Immature natural killer cell (primary cell): ENCODE data around the gene CXCL3. TPM values are rescaled to one million over a fixed set of nuclear protein-coding genes. Genes with fewer than 3 reads are reported as not detected.

Source experiments
- DNase-seq, 3 donors: peaks; one replicate each; pipeline ENCODE4 v3.0.0; 2022; ENCODE audit warnings: mixed read lengths in 1 of 3
- H3K27ac Mint-ChIP-seq, 6 donors: one replicate each; pipeline ENCODE4 v1.8.0; 2020; ENCODE audit warnings: mixed read lengths in 6 of 6, mild to moderate bottlenecking in 5 of 6, inconsistent platforms in 4 of 6, moderate library complexity in 3 of 6
- H3K27me3 Mint-ChIP-seq, 3 donors: one replicate each; pipeline ENCODE4 v1.8.0; 2020 to 2021; ENCODE audit warnings: low read depth in 3 of 3, mild to moderate bottlenecking in 3 of 3, mixed read lengths in 3 of 3, moderate library complexity in 3 of 3, inconsistent platforms in 1 of 3
- H3K36me3 Mint-ChIP-seq, 3 donors: one replicate each; pipeline ENCODE4 v1.8.0; 2020; ENCODE audit warnings: mixed read lengths in 3 of 3, inconsistent platforms in 2 of 3, mild to moderate bottlenecking in 2 of 3
- H3K4me1 Mint-ChIP-seq, 2 donors: one replicate each; pipeline ENCODE4 v1.8.0; 2020; ENCODE audit warnings: inconsistent platforms in 2 of 2, mild to moderate bottlenecking in 2 of 2, mixed read lengths in 2 of 2, moderate library complexity in 1 of 2
- H3K4me3 Mint-ChIP-seq, 5 donors: one replicate each; pipeline ENCODE4 v1.8.0; 2020; ENCODE audit warnings: mild to moderate bottlenecking in 5 of 5, mixed read lengths in 5 of 5, inconsistent platforms in 3 of 5, moderate library complexity in 3 of 5
- H3K9me3 Mint-ChIP-seq, 6 donors: one replicate each; pipeline ENCODE4 v1.8.0; 2020; ENCODE audit warnings: mild to moderate bottlenecking in 6 of 6, mixed read lengths in 6 of 6, inconsistent platforms in 4 of 6, moderate library complexity in 3 of 6
- polyA plus RNA-seq, 3 donors: library from polyadenylated mRNA; unstranded; fragments of 300-500 nt; fragmentation: Illumina TruSeq; gene quantifications; one replicate each; pipeline ENCODE4 v1.2.3, GENCODE V29; 2021

The CXCL3 gene
- polyA plus RNA-seq, 3 donors from 2014 or later: not detected

DNA sequence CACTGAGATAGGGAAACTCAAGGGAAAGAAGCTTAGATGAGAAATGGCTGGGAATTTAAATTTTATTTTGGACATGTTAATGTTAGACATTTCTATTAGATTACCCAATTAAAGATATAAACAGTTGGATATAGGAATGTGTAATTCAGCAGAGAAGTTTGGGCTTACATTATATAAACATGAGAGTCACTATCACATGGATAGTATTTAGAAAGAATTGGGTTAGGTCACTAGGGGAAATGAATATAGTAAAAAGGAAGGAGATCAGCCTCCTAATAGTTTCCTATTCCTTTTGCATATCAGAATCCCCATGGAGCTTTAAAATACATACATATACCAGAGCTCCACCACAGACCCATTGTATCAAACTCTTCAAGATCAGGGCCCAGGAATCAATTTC is 20.4 kb downstream of the CXCL3 start:
- peaks cover 17 to 20% of the 10 kb centered on the region in 2 donors for H3K4me1 Mint-ChIP-seq
- no peak overlapping the region for H3K4me3 Mint-ChIP-seq
- peaks cover 0 to 7% (median 3%) of the 10 kb centered on the region in 6 donors for H3K9me3 Mint-ChIP-seq
- no peak for DNase-seq
- no peaks in the 10 kb centered on the region for H3K36me3 Mint-ChIP-seq
- H3K27me3 Mint-ChIP-seq: peaks cover 2 to 6% (median 4%) of the 10 kb centered on the region in 3 donors
- H3K27ac Mint-ChIP-seq: no peak overlapping the region

DNA sequence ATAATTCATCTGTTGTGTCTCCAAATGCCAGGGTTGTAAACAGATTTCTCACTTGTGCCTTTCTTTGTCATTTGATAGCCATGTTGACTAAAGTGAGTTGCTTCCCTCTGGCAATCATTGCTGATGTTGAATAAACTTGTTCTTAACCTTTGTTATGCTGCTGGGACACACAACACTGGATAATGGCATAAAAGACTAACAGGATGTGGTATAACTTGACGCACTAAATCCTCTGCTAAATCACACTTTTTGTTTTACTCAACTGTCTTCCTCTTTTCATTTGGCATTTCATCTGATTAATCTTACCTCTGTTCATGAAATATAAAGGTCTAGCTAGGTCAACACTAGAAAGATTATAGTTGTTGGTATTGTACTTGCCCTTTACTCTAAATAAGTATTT is 22.4 kb downstream of the CXCL3 start:
- Mint-ChIP-seq H3K27me3 (peaks cover 2 to 5% (median 4%) of the 10 kb centered on the region in 3 donors), H3K9me3 (peaks cover 0 to 4% (median 2%) of the 10 kb centered on the region in 6 donors), H3K4me1 (peaks cover 17 to 20% of the 10 kb centered on the region in 2 donors), H3K36me3 (no peaks in the 10 kb centered on the region), H3K27ac (no peak overlapping the region), H3K4me3 (no peak overlapping the region)
- DNase-seq: peak in 1 of 3 donors; percentile 7

DNA sequence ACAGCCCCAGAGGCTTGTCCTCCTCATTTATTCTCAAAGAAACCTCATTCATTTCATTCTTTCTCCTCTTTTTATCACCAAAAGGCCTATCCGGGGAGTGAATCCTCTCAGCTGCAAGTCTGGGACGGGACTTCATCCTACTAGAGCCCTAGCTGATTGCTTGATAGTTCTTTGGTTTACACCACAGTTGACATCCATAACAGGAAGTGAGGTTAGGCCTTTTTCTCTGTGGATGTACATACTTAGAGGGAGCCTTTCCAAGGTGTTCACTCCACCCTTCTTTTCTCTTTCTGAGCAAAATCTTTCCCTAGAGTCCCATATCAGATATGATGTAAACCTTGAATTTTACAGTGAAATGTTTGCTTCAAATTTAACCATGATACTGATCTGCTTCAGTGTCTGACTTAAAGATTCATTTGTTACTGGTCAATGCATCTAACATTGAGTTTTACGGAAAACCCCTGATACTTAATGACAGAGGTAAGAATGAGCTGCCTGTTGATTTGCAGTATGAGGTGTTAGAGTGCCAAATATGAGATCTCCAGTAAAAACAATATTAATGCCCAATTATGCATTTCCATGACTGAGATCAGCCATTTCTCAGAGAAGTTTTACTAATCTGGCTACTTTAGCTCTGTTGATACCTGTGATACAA is 23.2 kb downstream of the CXCL3 start:
- H3K36me3 Mint-ChIP-seq: no peaks in the 10 kb centered on the region
- H3K4me1 Mint-ChIP-seq: peaks cover 17 to 20% of the 10 kb centered on the region in 2 donors
- H3K4me3 Mint-ChIP-seq: no peak overlapping the region
- H3K9me3 Mint-ChIP-seq: peaks cover 0 to 10% (median 2%) of the 10 kb centered on the region in 6 donors
- DNase-seq: no peak
- no peak overlapping the region for H3K27ac Mint-ChIP-seq
- peaks cover 2 to 4% (median 4%) of the 10 kb centered on the region in 3 donors for H3K27me3 Mint-ChIP-seq

DNA sequence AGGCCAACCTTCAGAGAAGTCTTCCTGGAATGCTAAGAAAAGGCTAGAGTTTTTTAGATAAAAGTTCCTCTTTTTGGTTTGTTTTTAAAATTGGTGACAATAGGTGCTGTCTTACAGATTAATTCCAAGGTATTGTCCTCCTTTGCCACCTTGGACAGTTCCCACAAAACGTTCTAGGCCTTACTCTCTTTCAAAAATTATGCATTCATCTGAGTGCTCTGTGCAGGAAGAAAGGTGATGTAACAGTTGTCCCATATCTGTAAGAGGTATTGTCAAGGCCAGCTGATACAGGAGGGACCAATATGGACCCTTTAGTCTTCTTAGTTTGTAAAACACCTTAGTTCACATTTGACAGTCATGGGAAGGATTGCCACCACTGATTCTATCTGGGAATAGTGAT is 24.2 kb downstream of the CXCL3 start:
- H3K4me1 Mint-ChIP-seq: peaks cover 17 to 20% of the 10 kb centered on the region in 2 donors
- H3K4me3 Mint-ChIP-seq: no peak overlapping the region
- no peak for DNase-seq
- peaks cover 2 to 4% (median 4%) of the 10 kb centered on the region in 3 donors for H3K27me3 Mint-ChIP-seq
- no peaks in the 10 kb centered on the region for H3K36me3 Mint-ChIP-seq
- H3K27ac Mint-ChIP-seq: no peak overlapping the region
- H3K9me3 Mint-ChIP-seq: peaks cover 0 to 10% (median 2%) of the 10 kb centered on the region in 6 donors

DNA sequence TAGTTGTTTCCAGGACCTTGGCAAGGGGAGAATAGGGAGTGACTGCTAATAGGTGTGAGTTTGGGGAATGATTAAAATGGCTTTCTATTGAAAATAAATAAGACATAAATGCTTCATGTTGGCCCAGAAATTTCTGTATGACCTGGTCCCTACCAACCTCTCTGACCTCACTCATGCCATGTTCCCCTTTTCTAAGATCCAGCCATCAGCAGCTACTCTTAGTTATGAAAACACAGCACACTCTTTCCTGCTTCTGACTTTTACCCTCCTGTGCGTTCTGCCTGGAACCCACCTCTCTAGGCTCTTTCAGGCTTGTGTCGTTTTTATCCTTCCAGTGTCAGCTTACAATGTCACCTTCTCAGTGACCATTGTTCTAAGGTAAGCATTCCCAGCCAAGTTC is 25.2 kb downstream of the CXCL3 start:
- Mint-ChIP-seq H3K9me3 (peaks cover 0 to 10% (median 2%) of the 10 kb centered on the region in 6 donors), H3K4me3 (no peak overlapping the region), H3K4me1 (peaks cover 15 to 17% of the 10 kb centered on the region in 2 donors), H3K36me3 (no peaks in the 10 kb centered on the region), H3K27ac (no peak overlapping the region), H3K27me3 (peaks cover 2 to 4% (median 4%) of the 10 kb centered on the region in 3 donors)
- DNase-seq: no peak

DNA sequence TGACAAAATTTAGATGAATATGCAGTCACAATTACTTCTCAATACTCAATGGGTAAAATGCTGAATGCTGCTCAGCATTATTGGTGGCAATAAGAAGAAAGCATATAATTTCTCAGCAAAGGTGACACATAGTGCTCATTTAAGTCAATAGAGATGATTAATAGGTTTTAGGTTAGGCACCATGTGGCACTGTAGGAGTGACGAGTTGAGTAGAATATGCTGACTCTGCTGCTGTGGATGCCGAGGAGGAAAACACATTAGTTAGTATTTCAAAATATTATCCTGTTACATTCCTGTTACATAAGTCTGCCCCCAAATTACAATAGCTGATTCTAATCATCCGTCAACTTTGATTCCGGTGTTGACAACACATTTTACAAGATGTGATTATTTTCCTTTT is 26.4 kb downstream of the CXCL3 start:
- peaks cover 0 to 10% (median 2%) of the 10 kb centered on the region in 6 donors for H3K9me3 Mint-ChIP-seq
- no peak for DNase-seq
- peaks cover 4% of the 10 kb centered on the region in 3 donors for H3K27me3 Mint-ChIP-seq
- H3K27ac Mint-ChIP-seq: no peak overlapping the region
- no peaks in the 10 kb centered on the region for H3K36me3 Mint-ChIP-seq
- H3K4me3 Mint-ChIP-seq: no peak overlapping the region
- peaks cover 11 to 17% of the 10 kb centered on the region in 2 donors for H3K4me1 Mint-ChIP-seq

DNA sequence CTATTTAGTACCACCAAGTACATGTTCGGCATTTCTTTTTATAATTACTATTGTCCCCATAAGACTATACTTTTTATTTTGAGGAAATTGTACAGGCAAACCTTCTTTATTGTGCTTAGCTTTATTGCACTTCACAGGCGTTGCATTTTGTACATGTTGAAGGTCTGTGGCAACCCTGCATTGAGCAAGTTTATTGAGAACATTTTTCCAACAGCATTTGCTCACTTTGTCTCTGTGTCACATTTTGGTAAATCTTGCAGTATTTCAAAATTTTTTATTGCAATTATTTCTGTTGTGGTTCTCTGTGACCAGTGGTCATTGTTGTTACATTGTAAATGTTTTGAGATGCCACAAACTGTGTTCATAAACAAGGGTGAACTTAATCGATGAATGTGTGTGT is 29.2 kb downstream of the CXCL3 start:
- Mint-ChIP-seq H3K27ac (no peak overlapping the region), H3K36me3 (no peaks in the 10 kb centered on the region), H3K4me1 (no peaks in the 10 kb centered on the region), H3K4me3 (no peak overlapping the region), H3K27me3 (peaks cover 2 to 3% (median 2%) of the 10 kb centered on the region in 3 donors), H3K9me3 (peaks cover 0 to 10% (median 1%) of the 10 kb centered on the region in 6 donors)
- DNase-seq: no peak

DNA sequence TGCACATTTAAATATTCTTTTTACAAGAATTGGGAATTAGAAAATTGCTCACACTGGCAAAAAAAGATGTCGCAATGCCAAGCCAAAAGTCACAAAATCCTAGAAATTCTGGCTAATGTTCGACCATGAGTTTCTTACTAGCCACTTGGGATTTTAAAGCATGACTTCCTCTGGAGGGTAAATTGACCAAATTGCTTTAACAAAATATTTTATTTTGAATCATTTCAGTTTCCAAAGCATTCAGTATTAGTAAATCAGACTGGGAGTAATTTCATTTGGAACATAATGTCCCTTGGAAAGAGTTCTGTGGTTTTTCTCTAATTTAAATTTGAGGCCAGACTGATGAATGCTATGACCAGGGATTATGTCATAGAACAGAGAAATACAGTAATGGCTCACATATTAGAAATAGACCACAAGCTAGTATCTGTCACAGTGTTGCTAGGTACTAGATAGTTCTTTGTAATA is 32.4 kb downstream of the CXCL3 start:
- Mint-ChIP-seq H3K4me1 (no peaks in the 10 kb centered on the region), H3K9me3 (peaks cover 0 to 6% (median 1%) of the 10 kb centered on the region in 6 donors), H3K36me3 (no peaks in the 10 kb centered on the region), H3K4me3 (no peak overlapping the region), H3K27me3 (peaks cover 0 to 3% (median 0%) of the 10 kb centered on the region in 3 donors), H3K27ac (no peak overlapping the region)
- DNase-seq: no peak

DNA sequence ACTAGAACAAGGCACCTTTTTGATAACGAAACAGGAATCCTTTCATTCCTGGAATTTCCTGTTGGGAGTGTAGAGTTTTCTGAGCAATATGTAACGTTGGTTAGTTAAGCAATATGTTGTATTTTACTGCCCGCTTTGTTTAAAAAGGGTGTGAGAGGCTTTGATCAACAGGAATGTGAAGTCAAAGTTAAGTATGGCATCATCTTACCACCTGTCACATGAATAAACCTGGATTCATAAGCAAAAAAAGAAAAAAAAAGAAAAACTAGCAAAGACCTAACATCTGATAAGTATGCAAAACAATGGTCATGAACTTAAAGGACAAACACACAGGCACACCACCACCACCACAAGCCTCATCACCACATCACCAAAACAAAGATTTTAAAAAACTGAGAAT is 33.0 kb downstream of the CXCL3 start:
- Mint-ChIP-seq H3K27me3 (peaks cover 0 to 3% (median 0%) of the 10 kb centered on the region in 3 donors), H3K4me3 (no peak overlapping the region), H3K36me3 (no peaks in the 10 kb centered on the region), H3K9me3 (peaks cover 0 to 4% (median under 1%) of the 10 kb centered on the region in 6 donors), H3K27ac (no peak overlapping the region), H3K4me1 (no peaks in the 10 kb centered on the region)
- DNase-seq: no peak

DNA sequence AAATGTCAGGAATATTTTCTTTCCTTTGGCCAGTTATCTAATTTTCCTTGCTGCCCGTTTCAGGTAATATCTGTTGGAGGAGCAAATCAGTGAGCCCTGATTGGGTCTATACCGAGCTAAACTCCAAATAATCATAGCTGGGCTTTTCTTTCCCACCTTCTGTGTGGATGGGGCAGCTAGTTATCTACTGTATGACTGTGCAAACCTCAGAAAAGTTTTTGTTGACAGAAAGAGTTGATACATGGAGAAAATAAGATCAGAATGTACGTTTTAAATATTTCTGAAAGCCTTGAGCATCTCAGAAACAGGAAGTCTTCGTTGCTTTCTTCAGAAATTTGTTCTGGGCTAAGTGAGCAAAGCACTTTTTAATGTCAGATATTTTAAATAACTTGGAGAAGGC is 33.8 kb downstream of the CXCL3 start:
- no peaks in the 10 kb centered on the region for H3K36me3 Mint-ChIP-seq
- no peak overlapping the region for H3K27ac Mint-ChIP-seq
- H3K9me3 Mint-ChIP-seq: peaks cover 0 to 4% (median 0%) of the 10 kb centered on the region in 6 donors
- H3K27me3 Mint-ChIP-seq: peaks cover 0 to 5% (median 0%) of the 10 kb centered on the region in 3 donors
- no peak for DNase-seq
- H3K4me3 Mint-ChIP-seq: no peak overlapping the region
- H3K4me1 Mint-ChIP-seq: no peaks in the 10 kb centered on the region

DNA sequence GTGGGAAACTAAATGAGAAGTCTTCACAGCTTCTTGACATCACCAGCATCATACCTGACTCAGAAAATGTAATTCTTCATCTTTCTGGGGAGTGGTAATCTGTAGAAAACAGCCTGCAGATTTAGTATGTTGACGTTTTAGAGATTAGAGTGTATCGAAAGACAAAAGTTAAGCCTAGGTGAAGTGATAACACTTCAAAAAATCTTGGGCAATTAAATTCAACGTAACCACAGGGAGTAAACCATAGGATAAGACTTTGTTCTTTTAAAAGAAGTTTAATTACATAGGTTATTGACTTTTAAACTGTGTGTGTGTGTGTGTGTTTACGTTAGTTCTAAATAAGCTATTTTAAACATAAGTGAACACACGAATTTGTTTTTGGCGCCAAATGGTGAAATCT is 38.2 kb downstream of the CXCL3 start:
- Mint-ChIP-seq H3K27me3 (peaks cover 0 to 4% (median 3%) of the 10 kb centered on the region in 3 donors), H3K4me1 (no peaks in the 10 kb centered on the region), H3K27ac (no peak overlapping the region), H3K9me3 (peaks cover 0 to 5% (median 1%) of the 10 kb centered on the region in 6 donors), H3K4me3 (no peak overlapping the region), H3K36me3 (no peaks in the 10 kb centered on the region)
- DNase-seq: no peak

DNA sequence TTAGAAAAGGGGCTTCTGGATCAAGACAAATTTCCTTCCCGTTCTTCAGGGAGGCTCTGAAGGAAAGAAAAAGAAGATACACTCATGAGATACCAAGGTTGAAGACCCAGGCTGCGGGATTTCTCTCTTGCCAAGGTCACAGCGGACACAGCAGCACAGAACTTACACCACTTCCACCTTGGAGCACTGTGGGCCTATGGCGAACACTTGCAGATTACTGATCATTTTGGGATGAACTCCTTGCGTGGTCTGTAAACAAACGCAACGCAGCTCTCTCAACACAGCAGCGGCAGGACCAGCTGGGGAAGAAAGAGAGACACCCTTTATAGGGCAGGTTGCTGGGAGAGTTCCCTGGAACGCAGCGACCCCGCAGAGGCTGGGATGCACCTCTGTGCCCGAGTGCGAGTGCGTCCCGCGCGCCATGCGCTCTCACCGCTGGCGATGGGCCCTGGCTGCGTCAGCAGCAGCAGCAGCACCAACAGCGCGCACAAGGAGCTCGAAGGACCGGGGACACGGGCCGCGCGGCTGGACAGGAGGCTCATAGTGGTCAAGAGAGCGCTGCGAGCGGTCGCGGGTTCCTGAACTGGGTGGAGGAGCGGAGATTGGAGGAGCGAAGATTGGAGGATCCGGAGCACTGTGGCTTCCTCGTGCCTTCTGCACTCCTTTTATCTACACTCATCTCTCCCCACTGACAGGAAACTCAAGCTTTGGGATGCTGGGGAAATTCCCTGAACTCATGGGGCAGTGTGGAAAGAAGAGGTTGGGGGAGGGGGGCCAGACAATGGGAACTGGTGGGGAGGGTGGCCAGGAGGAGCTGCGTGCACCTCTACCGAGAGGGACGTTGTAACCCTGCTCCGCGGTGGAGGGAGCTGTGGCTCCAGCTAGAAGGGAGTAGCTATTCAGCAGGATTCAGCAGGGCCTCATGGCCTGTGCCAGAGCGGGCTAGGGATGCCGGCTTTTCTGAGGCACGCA is 40.2 kb downstream of the CXCL3 start, which contains the start of gene CXCL5:
TSS of gene CXCL5 (minus strand) at position 638 of the 972 bp plus-strand sequence. CDS start at position 542, 96 bp downstream.
- H3K9me3 Mint-ChIP-seq: peaks cover 0 to 2% (median 2%) of the 10 kb centered on the region in 6 donors
- H3K36me3 Mint-ChIP-seq: no peaks in the 10 kb centered on the region
- peaks cover 0 to 4% (median 3%) of the 10 kb centered on the region in 3 donors for H3K27me3 Mint-ChIP-seq
- H3K4me1 Mint-ChIP-seq: no peaks in the 10 kb centered on the region
- no peak within 1 kb of the TSS for H3K4me3 Mint-ChIP-seq
- DNase-seq: no peak
- no peak within 1 kb of the TSS for H3K27ac Mint-ChIP-seq

DNA sequence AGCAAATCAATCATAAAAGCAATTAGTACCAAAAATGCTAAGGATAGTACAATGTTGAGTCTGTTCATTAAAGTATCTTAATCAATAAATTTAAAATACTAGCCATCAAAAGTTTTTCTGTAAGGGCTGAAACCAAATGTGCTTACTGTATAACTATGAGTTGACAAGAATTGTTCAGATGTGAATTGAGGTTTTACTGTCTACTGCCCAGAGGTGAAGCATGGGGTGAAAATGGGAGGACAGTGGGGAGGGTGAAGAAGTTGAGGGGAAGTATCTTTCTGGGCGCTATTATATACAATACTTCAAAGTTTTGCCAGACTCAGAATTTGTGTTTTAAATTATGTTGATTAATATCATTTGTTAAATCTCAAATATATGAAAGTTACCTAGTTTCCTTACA is 46.4 kb downstream of the CXCL3 start:
- H3K36me3 Mint-ChIP-seq: no peaks in the 10 kb centered on the region
- no peak overlapping the region for H3K4me3 Mint-ChIP-seq
- H3K27ac Mint-ChIP-seq: no peak overlapping the region
- no peaks in the 10 kb centered on the region for H3K4me1 Mint-ChIP-seq
- DNase-seq: no peak
- peaks cover 0 to 3% (median 2%) of the 10 kb centered on the region in 3 donors for H3K27me3 Mint-ChIP-seq
- H3K9me3 Mint-ChIP-seq: peaks cover 0 to 5% (median under 1%) of the 10 kb centered on the region in 6 donors

DNA sequence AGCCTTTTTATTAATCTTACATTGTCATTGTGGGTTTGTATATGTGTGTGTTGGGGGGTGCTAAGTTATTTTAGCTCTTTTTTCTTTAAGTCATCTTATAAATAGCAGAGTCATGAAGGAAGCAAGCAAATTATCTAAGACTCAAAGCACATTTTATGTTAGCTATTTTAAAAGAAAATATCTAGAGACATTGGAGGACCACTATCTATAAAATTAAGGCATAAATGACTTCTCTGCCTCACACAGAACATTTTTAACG is 46.8 kb downstream of the CXCL3 start:
- H3K4me1 Mint-ChIP-seq: no peaks in the 10 kb centered on the region
- peaks cover 0 to 5% (median under 1%) of the 10 kb centered on the region in 6 donors for H3K9me3 Mint-ChIP-seq
- H3K27me3 Mint-ChIP-seq: peaks cover 0 to 3% (median 2%) of the 10 kb centered on the region in 3 donors
- no peak for DNase-seq
- H3K36me3 Mint-ChIP-seq: no peaks in the 10 kb centered on the region
- H3K4me3 Mint-ChIP-seq: no peak overlapping the region
- no peak overlapping the region for H3K27ac Mint-ChIP-seq
